ENCODE data around the gene GFY. TPM values are rescaled to one million over a fixed set of nuclear protein-coding genes. Genes with fewer than 3 reads are reported as not detected.

Gene GFY
- total and polyA plus RNA-seq, 2 experiments from 2014 or later, result 1.2 TPM; not detected in 1

GRCh38 chr19:49387936-49388372 lies 37.2 kb upstream of the GFY start, which contains the start of gene KASH5 (continued):
- TF ChIP-seq ETS1 (IDR thresholded peaks at IDR 0.05), result no peak
- TF ChIP-seq EZH2phosphoT487 (IDR thresholded peaks at IDR 0.05; ENCODE audit: unreplicated experiment), result no peak
- TF ChIP-seq REST (IDR thresholded peaks at IDR 0.05; ENCODE audit: unreplicated experiment), result no peak
- no peak for TF ChIP-seq STAT1 (IDR thresholded peaks at IDR 0.05; ENCODE audit: unreplicated experiment)

- Histone ChIP-seq H3K27ac (ENCODE audit: low read depth) (no peak overlapping the region), H4K20me1 (replicated peaks; ENCODE audit: insufficient read depth) (no peaks in the 10 kb centered on the region), H3K4me3 (no peak overlapping the region), H3K36me3 (ENCODE audit: insufficient read depth) (no peaks in the 10 kb centered on the region), H3F3A (replicated peaks; ENCODE audit: low read depth) (0 out of 2 replicates have a peak, but pooled peaks cover 3% of the 10 kb centered on the region), H3K27me3 (ENCODE audit: insufficient read depth) (no peaks in the 10 kb centered on the region), H3K9me2 (ENCODE audit: insufficient read depth) (no peaks in the 10 kb centered on the region), H3K4me1 (ENCODE audit: insufficient read depth) (no peaks in the 10 kb centered on the region), H2AFZ (no peak overlapping the region; the same call in 1 of the 2 replicates), H3K79me2 (replicated peaks; ENCODE audit: insufficient read depth) (no peaks in the 10 kb centered on the region), H3K4me2 (no peak overlapping the region)
- DNase-seq (ENCODE audit: low spot score) (no peak), ATAC-seq (no peak)
- no peak overlapping the region for H3K27ac Mint-ChIP-seq
- H3K36me3 Mint-ChIP-seq (ENCODE audit: low read depth), result no peaks in the 10 kb centered on the region; the same call in 2 of the 3 replicates
- 0 out of 3 replicates have a peak, but pooled peaks cover 2% of the 10 kb centered on the region for H3K9me3 Mint-ChIP-seq
- no peak overlapping the region for H3K4me3 Mint-ChIP-seq
- peaks cover 19% of the 10 kb centered on the region for H3K27me3 Mint-ChIP-seq (ENCODE audit: insufficient read depth, low read depth, poor library complexity)
- peaks cover 9% of the 10 kb centered on the region for H3K4me1 Mint-ChIP-seq
- no peak for TF ChIP-seq ZNF331 (CRISPR knock-in tag; IDR thresholded peaks at IDR 0.05; ENCODE audit: low read depth)
- TF ChIP-seq ETS1 (IDR thresholded peaks at IDR 0.05), result no peak
- no peak for TF ChIP-seq STAT1 (IDR thresholded peaks at IDR 0.05; ENCODE audit: unreplicated experiment)
- TF ChIP-seq ZNF114 (CRISPR knock-in tag; IDR thresholded peaks at IDR 0.05), result no peak
- no peak for TF ChIP-seq CREB1 (CRISPR knock-in tag; IDR thresholded peaks at IDR 0.05; ENCODE audit: low read depth)
- no peak for TF ChIP-seq REST (IDR thresholded peaks at IDR 0.05; ENCODE audit: unreplicated experiment)
- no peak for TF ChIP-seq EZH2 (IDR thresholded peaks at IDR 0.05; ENCODE audit: low read depth, unreplicated experiment)
Measured at GRCh38 chr19:49389406-49389805, 35.8 kb upstream of the GFY start.
